AG04449 (cell line): Measurements from ENCODE around the gene MYMK.

Source experiments
- CTCF ChIA-PET: fragments of 350-600 bp; formaldehyde crosslinking; extraction: SDS; loops from one replicate; lab custom pipeline; 2021; ENCODE audit warnings: antibody characterized with exemption; lab: Yijun Ruan, JAX
- POLR2A ChIA-PET: fragments of 400-600, 350-600 bp; formaldehyde crosslinking; extraction: SDS; loops from one replicate; lab custom pipeline; 2020; ENCODE audit warnings: antibody characterized with exemption, inconsistent platforms; lab: Yijun Ruan, JAX
- DNase-seq: peaks from one replicate; pipeline ENCODE4 v3.0.0-alpha.2; 2010; ENCODE audit warnings: low read depth, low spot score
- H3K4me3 ChIP-seq: 2 replicates; pipeline ENCODE4 v1.5.1; 2011; ENCODE audit warnings: low read depth, mild to moderate bottlenecking, control low read depth, low read length
- CTCF ChIP-seq: IDR thresholded peaks from one replicate; pipeline ENCODE4 v1.5.1; 2011; ENCODE audit warnings: mild to moderate bottlenecking, moderate library complexity, low read length, control low read depth, inconsistent platforms; ENCODE audit not compliant: insufficient read depth; ENCODE audit errors: missing control alignments

MYMK gene

GRCh38 chr9:133560311-133560710, 35.6 kb upstream of the MYMK start:
- TF ChIP-seq CTCF: no peak
- no peak for DNase-seq
- ChIA-PET CTCF (no interaction called here), POLR2A (no interaction called here)
- no peak overlapping the region for H3K4me3 ChIP-seq

GRCh38 chr9:133558191-133559126, 33.7 kb upstream of the MYMK start:
- CTCF ChIA-PET: interaction anchor here (1.5 kb wide), 1 partner anchor 10 kb away, joined by 3 read pairs; no protein-coding TSS in a partner anchor
- peak; percentile 10 for DNase-seq

GRCh38 chr9:133557581-133557980, 32.8 kb upstream of the MYMK start:
- H3K4me3 ChIP-seq: no peak overlapping the region
- ChIA-PET POLR2A (no interaction called here), CTCF (interaction anchor here (1.5 kb wide), 1 partner anchor 11 kb away, joined by 3 read pairs; no protein-coding TSS in a partner anchor)
- TF ChIP-seq CTCF: no peak
- DNase-seq: no peak

More at GRCh38 chr9:133558191-133559126, 33.7 kb upstream of the MYMK start:
- POLR2A ChIA-PET: no interaction called here
- no peak for TF ChIP-seq CTCF
- peak overlapping the region; percentile 25 for H3K4me3 ChIP-seq

GRCh38 chr9:133556354-133556753, 31.6 kb upstream of the MYMK start:
- no peak overlapping the region for H3K4me3 ChIP-seq
- POLR2A ChIA-PET: no interaction called here
- CTCF ChIA-PET: no interaction called here
- TF ChIP-seq CTCF: no peak
- no peak for DNase-seq

GRCh38 chr9:133554729-133555128, 30.0 kb upstream of the MYMK start:
- no peak for DNase-seq
- H3K4me3 ChIP-seq: no peak overlapping the region
- POLR2A ChIA-PET: no interaction called here
- no peak for TF ChIP-seq CTCF
- CTCF ChIA-PET: no interaction called here

GRCh38 chr9:133553973-133554713, 29.4 kb upstream of the MYMK start:
- no peak for TF ChIP-seq CTCF
- no peak for DNase-seq
- no peak overlapping the region for H3K4me3 ChIP-seq
- ChIA-PET CTCF (interaction anchor here (1.0 kb wide), 1 partner anchor 10 kb away, joined by 3 read pairs; no protein-coding TSS in a partner anchor), POLR2A (no interaction called here)
